ENCODE measurements around the gene SETD3. TPM values are rescaled to one million over a fixed set of nuclear protein-coding genes. Genes with fewer than 3 reads are reported as not detected.

The SETD3 gene
- polyA plus RNA-seq, 1 donor (not counting 4 experiments of a cell fraction or from before 2014, with no cell fraction given) = 48.1 TPM

DNA sequence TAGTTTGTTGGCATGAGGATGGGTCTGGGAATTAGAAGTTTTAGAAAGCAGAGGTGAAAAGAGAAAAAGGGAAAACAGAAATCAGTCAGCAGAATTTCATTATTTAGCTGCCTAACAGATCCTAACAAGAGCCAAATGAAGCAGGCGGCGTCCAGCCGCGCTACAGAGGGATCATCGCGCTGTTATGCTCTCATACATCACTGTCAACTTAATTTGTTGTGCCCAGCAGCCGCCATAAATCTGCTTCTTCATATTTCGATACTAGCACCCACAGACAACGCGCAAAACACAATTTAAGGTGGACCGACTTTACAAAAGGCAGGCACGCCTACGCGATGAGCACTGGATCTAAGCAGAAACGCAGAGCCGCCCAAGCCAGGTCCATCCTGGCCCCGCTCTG, 66.7 kb downstream of the SETD3 start:
- no peak overlapping the region for H3K4me3 ChIP-seq (ENCODE audit: control insufficient read depth in 2 of 3, extremely low read depth in 1 of 3, insufficient read depth in 2 of 3, low read depth in 1 of 3, low read length in 3 of 3)
- no peak overlapping the region for H3K27ac ChIP-seq (ENCODE audit: control insufficient read depth, insufficient read depth, low read length)
- dilution Hi-C loops (cut with MboI; ENCODE audit: extremely low pct_ligation_motif_present, low sequenced_read_pairs) = no loop called here
- peaks cover 8 to 16% of the 10 kb centered on the region in 2 experiments for H3K36me3 ChIP-seq (ENCODE audit: control insufficient read depth in 2 of 2, extremely low read depth in 1 of 2, insufficient read depth in 2 of 2, low read length in 2 of 2)
- H3K9me3 ChIP-seq (ENCODE audit: control insufficient read depth, low read depth, low read length) = no peaks in the 10 kb centered on the region
- H3K4me1 ChIP-seq (ENCODE audit: control insufficient read depth, extremely low read depth, insufficient read depth, low read length) = peaks cover 6% of the 10 kb centered on the region
- no peaks in the 10 kb centered on the region for H3K27me3 ChIP-seq (ENCODE audit: control insufficient read depth, extremely low read depth, insufficient read depth, low read length)
- TF ChIP-seq, protein P1, sequence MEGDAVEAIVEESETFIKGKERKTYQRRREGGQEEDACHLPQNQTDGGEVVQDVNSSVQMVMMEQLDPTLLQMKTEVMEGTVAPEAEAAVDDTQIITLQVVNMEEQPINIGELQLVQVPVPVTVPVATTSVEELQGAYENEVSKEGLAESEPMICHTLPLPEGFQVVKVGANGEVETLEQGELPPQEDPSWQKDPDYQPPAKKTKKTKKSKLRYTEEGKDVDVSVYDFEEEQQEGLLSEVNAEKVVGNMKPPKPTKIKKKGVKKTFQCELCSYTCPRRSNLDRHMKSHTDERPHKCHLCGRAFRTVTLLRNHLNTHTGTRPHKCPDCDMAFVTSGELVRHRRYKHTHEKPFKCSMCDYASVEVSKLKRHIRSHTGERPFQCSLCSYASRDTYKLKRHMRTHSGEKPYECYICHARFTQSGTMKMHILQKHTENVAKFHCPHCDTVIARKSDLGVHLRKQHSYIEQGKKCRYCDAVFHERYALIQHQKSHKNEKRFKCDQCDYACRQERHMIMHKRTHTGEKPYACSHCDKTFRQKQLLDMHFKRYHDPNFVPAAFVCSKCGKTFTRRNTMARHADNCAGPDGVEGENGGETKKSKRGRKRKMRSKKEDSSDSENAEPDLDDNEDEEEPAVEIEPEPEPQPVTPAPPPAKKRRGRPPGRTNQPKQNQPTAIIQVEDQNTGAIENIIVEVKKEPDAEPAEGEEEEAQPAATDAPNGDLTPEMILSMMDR (optimal IDR thresholded peaks at IDR 0.05 in 1 of 3, IDR thresholded peaks at IDR 0.05 in 1 of 3, conservative IDR thresholded peaks at IDR 0.05 in 1 of 3; ENCODE audit: extremely low read depth in 1 of 3, insufficient read depth in 2 of 3, low read length in 3 of 3) = no peak
- no peak for TF ChIP-seq EZH2 (IDR thresholded peaks at IDR 0.05; ENCODE audit: low read length)
- no peak overlapping the region for H3K4me2 ChIP-seq (ENCODE audit: control insufficient read depth, extremely low read depth, insufficient read depth, low read depth, low read length)
- DNase-seq (ENCODE audit: low read depth, low spot score) = no peak
- no peaks in the 10 kb centered on the region for H3K79me2 ChIP-seq (ENCODE audit: control insufficient read depth, insufficient read depth, low read length)
- no peaks in the 10 kb centered on the region for H4K20me1 ChIP-seq (ENCODE audit: control insufficient read depth, extremely low read depth, insufficient read depth, low read length)
- no peak overlapping the region for H3K9ac ChIP-seq (ENCODE audit: control insufficient read depth, extremely low read depth, insufficient read depth, low read length)
- H2AFZ ChIP-seq (ENCODE audit: control insufficient read depth, low read length) = no peak overlapping the region
- FAIRE-seq = no peak
- H3K9me1 ChIP-seq (ENCODE audit: control insufficient read depth, extremely low read depth, insufficient read depth, low read length) = no peaks in the 10 kb centered on the region

DNA sequence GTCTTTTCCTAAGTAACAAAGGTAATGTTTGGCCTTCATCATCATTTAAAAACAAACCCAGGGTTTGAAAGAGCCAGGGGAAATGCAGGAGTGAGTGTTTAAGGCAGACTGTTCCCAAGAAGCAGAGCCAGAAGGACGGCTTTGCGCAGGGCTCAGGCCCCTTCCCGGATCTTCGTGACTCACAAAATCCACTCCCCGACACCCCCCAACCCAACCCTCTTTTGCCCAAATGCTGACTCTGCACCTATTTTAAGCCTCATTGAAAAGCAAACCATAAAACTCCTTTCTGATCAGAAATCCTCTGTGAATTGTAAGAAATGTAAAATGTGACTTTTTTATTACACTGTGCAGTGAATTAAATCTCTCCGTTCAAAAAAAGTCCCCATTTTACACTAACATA, 67.5 kb downstream of the SETD3 start:
- H3K9me1 ChIP-seq (ENCODE audit: control insufficient read depth, extremely low read depth, insufficient read depth, low read length) = no peaks in the 10 kb centered on the region
- no peak overlapping the region for H2AFZ ChIP-seq (ENCODE audit: control insufficient read depth, low read length)
- dilution Hi-C loops (cut with MboI; ENCODE audit: extremely low pct_ligation_motif_present, low sequenced_read_pairs) = no loop called here
- no peak overlapping the region for H3K4me2 ChIP-seq (ENCODE audit: control insufficient read depth, extremely low read depth, insufficient read depth, low read depth, low read length)
- FAIRE-seq (no peak), DNase-seq (ENCODE audit: low read depth, low spot score) (no peak)
- no peak overlapping the region for H3K4me3 ChIP-seq (ENCODE audit: control insufficient read depth in 2 of 3, extremely low read depth in 1 of 3, insufficient read depth in 2 of 3, low read depth in 1 of 3, low read length in 3 of 3)
- H3K27ac ChIP-seq (ENCODE audit: control insufficient read depth, insufficient read depth, low read length) = no peak overlapping the region
- H3K27me3 ChIP-seq (ENCODE audit: control insufficient read depth, extremely low read depth, insufficient read depth, low read length) = no peaks in the 10 kb centered on the region
- no peaks in the 10 kb centered on the region for H4K20me1 ChIP-seq (ENCODE audit: control insufficient read depth, extremely low read depth, insufficient read depth, low read length)
- TF ChIP-seq, protein P1 (optimal IDR thresholded peaks at IDR 0.05 in 1 of 3, IDR thresholded peaks at IDR 0.05 in 1 of 3, conservative IDR thresholded peaks at IDR 0.05 in 1 of 3; ENCODE audit: extremely low read depth in 1 of 3, insufficient read depth in 2 of 3, low read length in 3 of 3) = no peak
- no peak for TF ChIP-seq EZH2 (IDR thresholded peaks at IDR 0.05; ENCODE audit: low read length)
- no peaks in the 10 kb centered on the region for H3K79me2 ChIP-seq (ENCODE audit: control insufficient read depth, insufficient read depth, low read length)
- peaks cover 8 to 16% of the 10 kb centered on the region in 2 experiments for H3K36me3 ChIP-seq (ENCODE audit: control insufficient read depth in 2 of 2, extremely low read depth in 1 of 2, insufficient read depth in 2 of 2, low read length in 2 of 2)
- peaks cover 6% of the 10 kb centered on the region for H3K4me1 ChIP-seq (ENCODE audit: control insufficient read depth, extremely low read depth, insufficient read depth, low read length)
- H3K9ac ChIP-seq (ENCODE audit: control insufficient read depth, extremely low read depth, insufficient read depth, low read length) = no peak overlapping the region
- no peaks in the 10 kb centered on the region for H3K9me3 ChIP-seq (ENCODE audit: control insufficient read depth, low read depth, low read length)

Data from keratinocyte (primary cell).